NCI-H1105 treated with DMSO at 0.1 percent for 48 hours (cell line): ENCODE results near the gene PRKAG2.

Source experiments
- DNase-seq: peaks from one replicate; lab custom pipeline; 2025; lab: John Stamatoyannopoulos, UW

PRKAG2 gene

GRCh38 chr7:151726652-151727578 is 150.0 kb downstream of the PRKAG2 start:
- no peak for DNase-seq

GRCh38 chr7:151725844-151726651 is 150.9 kb downstream of the PRKAG2 start:
- no peak for DNase-seq

GRCh38 chr7:151724920-151725584 is 151.9 kb downstream of the PRKAG2 start:
- DNase-seq, result no peak

GRCh38 chr7:151724250-151724915 is 152.5 kb downstream of the PRKAG2 start:
- DNase-seq, result no peak

DNA sequence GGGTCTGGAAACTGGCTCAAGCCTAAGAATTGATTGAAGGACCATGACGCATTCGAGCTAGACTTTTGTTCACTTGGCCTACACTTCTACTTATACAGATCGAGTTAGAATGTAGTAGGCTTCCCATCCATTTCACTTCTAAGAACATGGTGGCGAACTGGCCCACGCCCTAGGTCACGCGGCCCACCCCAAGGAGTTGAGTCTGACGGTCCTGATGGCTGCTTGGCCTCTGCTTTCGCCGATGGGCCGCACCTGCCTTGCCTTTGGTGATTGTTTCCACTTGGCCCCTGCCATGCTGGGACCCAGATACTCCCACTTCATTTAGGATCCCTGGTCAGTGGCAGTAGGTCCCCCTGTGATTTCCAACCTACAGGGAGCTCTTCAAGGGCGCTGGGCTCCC is 153.6 kb downstream of the PRKAG2 start:
- DNase-seq, result no peak

DNA sequence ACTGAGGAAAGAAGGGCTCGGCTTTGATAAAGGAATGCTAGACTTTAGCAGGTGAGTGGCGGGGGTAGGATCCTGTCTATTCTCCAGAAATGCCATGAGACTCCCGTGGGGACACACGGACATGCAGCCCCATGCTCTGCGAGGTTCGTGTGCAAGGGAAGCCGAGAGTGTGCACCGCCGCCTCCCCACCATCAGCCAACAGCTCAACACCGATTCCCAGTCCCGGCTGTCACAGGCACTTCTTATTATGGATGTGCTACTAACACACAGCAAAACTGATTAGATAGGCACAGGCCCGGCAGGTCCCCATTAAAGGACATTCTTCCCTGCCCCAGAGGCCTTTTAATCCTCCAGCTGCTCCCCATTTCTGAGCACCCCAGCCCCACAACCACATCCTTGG is 154.4 kb downstream of the PRKAG2 start:
- no peak for DNase-seq

DNA sequence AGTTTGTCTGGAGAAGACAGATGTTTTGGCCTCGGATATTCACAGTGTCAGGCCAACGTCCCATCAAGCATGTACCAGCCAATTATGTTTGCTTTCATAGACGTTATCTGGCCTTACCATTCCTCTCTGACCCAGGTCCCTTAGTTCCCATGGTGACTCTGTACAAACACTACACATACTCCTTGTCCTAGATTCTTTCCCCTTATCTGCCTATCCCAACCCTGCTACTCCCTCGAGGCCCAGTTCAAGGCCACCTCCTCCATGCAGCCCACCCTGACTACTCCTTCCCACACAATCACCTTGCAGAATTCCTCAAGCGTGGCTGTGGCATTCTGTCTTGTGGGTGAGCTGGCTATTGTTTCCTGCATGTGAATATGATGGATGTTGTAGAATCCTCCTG is 155.2 kb downstream of the PRKAG2 start:
- DNase-seq, result no peak

DNA sequence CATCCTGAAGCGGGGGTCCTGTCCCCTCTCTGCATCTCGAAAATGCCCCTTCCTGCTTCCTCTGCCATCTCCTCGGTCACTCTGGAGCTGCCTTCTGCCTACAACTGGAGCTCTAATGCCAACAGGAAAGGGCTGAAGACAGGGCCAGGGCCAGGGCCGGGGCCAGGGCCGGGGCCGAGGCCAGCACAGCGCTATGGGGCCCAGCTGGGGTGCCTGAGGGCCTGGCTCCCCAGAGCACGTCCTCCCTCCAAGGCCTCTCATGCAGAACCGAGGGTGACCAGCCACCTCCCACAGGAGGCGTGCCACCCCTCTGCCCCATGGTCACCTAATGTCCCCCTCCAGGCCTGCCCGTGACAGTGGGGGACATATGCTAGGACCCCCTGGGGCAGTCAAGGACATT is 155.7 kb downstream of the PRKAG2 start:
- DNase-seq, result no peak

GRCh38 chr7:151720280-151720679 is 156.6 kb downstream of the PRKAG2 start:
- no peak for DNase-seq

GRCh38 chr7:151719897-151720242 is 157.0 kb downstream of the PRKAG2 start:
- no peak for DNase-seq

- DNase-seq, result no peak
Observed at GRCh38 chr7:151719031-151719896, 157.7 kb downstream of the PRKAG2 start.

GRCh38 chr7:151717918-151718317 is 159.0 kb downstream of the PRKAG2 start:
- DNase-seq, result no peak

- no peak for DNase-seq
Observed at GRCh38 chr7:151717415-151717814, 159.5 kb downstream of the PRKAG2 start.

DNA sequence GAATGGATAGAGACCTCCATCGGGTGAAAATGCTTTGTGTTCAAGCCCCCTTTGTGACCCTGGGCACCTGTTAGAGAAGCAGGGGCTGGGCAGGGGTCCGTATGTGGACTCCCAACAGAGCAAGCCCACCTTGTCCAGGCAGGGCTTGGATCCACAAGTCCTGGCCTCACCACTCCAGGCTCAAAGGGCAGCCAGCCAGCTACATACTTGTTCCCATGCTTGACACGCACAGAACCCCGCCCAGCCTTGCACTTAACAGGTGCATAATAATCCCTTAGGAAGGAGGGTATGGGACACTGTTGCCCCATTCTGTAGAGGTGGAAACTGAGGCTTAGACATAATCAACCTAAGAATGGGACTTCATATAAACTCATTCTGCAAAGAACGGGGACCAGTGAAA is 160.6 kb downstream of the PRKAG2 start:
- DNase-seq, result no peak

- no peak for DNase-seq
Observed at GRCh38 chr7:151715666-151716315, 161.1 kb downstream of the PRKAG2 start.

- DNase-seq, result no peak
Observed at GRCh38 chr7:151714201-151714600, 162.7 kb downstream of the PRKAG2 start.

GRCh38 chr7:151712810-151713125 is 164.1 kb downstream of the PRKAG2 start:
- DNase-seq, result no peak

DNA sequence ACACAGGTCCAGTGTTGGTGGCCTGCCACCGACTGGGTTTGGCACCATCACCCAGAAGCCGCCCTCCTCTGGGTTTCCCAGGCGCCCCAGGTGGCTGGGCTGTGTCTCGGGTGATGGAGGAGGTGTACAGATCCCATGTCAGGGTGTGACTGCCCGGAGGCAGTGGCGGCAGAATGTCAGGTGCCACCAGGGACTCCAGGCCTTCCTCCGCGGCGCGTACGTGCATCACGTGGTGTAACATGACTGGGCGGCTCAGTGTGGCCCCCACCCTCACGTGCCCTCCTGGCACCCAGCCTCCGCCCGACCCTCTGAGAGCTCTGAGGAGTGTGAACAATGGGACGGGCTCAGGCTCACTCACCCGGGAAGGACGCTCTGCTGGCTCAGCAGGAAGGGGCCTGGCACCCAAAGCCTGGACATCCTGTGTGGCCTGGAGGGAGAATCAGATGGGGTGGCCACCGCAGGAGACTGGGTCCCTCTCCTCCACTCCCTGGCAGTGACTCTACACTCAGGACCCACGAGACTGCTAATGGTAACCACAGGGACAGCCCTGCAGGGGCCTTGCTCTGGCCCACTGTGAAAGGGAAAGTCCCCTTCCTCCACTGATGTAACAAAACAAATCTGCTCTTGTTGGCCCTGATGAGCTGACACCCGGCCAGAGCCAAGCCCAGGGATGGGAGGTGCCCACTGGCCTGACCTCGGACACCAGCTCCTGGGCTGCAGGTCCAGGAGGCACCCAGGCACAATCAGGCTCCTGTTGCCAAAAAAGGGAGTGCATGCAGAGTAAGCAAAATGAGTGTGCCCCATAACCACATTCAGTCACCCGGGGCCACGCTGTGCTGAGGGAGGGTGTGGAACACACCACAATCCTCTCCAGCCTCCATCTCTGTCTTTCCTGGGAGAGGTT is 164.8 kb downstream of the PRKAG2 start:
- no peak for DNase-seq

GRCh38 chr7:151711435-151711872 is 165.5 kb downstream of the PRKAG2 start:
- no peak for DNase-seq
